Activated gamma-delta T cell treated with anti-CD3 and anti-CD28 coated beads, Interleukin-2, amount 50 U/mL, for 16 hours (primary cell): ENCODE data around the gene PHYHD1.
A peak's percentile ranks its signal among the peaks of the same experiment; 100 is the strongest.
"Not testable (repeated sequence)": the region's sequence is repeated elsewhere in the genome, so short reads cannot be mapped to it uniquely, and the experiment has no call there.

Experiments used
- DNase-seq: peaks from one replicate; pipeline ENCODE4 v3.0.0-alpha.2; 2020; ENCODE audit warnings: low read depth

The PHYHD1 gene

DNA sequence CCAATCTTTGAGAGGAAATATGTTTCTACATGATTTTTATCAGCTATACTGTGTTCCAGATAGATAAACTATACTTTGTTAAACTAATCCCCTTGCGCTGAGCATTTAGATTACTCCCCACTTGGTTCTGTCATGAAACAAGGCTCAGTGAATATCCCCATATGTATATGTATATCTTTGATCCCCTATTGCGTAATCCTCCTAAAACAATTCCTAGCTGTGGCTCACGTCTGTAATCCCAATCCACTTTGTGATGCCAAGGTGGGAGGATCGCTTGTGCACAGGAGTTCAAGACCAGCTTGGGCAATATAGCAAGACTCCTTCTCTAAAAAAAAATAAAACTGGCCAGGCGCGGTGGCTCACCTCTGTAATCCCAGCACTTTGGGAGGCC, 2.7 kb downstream of the PHYHD1 start:
- no peak for DNase-seq

DNA sequence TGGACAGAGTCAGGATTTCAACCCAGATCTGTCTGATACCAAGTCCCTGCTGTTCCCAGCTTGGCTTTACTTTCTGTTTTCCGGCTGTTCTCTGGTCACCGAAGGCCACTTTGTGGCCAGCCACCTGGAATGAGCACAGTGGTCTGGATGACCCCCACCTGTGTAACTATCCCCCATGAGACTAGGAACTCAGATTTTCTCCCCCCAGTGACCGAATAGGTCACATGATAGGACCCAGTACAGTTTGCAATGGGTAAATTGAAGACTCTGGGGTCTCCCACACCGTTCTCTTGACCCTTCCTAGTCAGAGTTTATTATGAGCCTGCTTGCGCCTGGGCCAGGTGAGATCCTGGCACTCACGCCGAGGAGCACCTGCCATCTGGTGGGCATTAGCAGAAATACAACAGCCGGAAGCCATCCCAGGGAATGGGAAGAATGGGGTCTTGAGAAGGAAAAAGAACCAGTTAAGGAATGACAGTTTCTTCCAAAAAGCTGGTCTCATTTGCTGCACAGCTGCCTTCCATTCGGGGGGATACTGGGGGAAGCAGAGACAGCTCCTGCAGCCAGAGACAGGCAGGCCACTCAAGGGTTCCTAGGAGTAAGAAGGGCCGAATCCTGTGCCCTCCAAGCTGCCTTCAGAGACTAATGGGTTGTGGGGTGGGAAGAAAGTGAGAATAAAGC, 7.1 kb downstream of the PHYHD1 start:
- no peak for DNase-seq

DNA sequence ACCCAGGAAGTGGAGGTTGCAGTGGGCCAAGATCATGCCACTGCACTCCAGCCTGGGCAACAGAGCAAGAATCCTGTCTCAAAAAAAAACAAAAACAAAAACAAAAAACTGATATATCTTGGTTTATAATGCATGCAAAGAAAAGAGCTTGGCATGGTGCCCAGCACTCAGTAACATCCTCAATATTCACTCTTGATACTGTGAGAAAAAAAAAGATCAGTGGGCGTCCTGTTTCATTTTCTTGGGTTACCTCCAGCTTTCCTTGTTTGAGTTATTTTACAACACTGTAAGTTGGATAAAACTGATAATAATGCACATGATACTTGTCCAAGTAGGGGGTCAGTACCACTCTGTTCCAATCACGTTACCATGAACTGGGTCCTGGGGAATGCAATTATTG, 7.8 kb downstream of the PHYHD1 start:
- no peak for DNase-seq

DNA sequence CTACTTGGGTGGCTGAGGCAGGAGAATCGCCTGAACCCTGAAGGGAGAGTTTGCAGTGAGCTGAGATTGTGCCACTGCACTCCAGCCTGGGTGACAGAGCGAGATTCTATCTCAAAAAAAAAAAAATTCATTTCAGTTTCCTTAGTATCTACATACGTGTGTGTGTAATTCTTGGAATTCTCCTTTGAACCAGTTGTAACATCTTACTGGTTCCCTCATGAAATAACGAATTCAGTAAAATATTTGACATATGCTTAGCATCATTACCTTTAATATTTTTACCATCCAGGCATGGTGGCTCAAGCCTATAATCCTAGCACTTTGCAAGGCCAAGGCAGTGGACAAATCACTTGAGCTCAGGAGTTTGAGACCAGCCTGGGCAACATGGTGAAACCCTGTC, 8.8 kb downstream of the PHYHD1 start:
- no peak for DNase-seq

DNA sequence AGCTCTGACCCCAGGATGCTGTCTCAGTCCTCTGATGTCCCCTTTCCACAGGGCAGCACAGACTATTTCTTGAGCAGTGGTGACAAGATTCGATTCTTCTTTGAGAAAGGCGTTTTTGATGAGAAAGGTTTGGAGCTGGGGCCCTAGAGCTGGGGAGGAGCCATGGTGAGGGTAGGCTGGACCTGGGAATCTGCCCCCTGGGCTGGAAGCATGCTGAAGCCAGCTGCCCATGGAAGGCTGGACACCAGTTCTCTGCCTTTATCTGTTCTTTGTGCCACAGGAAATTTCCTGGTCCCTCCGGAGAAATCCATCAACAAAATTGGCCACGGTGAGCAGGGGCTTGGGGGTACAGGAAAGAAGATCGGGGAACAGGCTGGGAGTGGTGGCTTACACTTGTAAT, 12.9 kb downstream of the PHYHD1 start:
- DNase-seq: no peak

DNA sequence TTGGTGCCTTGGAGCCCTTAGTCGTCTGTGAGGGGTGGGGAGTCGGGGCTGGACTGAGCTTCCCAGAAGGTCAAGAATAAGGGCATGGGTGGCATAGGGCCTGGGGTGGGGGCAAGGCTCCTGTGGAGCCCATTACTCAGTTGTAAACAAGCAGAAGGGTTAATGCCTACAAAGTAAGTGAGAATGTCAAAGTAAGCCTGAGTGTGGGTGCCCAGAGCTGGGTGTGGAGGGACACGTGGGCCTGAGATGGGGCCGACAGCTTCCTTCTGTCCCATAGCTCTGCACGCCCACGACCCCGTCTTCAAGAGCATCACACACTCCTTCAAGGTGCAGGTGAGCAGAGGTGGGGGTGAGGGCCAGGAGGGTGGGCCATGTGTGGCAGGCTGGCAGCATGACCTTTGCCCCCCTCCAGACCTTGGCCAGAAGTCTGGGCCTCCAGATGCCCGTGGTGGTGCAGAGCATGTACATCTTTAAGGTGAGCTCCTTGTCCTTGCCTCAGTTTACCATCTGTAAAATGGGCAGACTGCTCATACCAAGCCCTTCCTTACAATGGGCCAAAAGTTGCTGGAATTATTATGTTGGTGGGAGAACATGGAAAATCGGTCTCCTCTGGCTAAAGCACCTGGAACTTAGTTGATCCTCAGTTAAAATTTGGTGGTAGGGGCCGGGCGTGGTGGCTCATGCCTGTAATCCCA, 15.5 kb downstream of the PHYHD1 start:
- DNase-seq: no peak

DNA sequence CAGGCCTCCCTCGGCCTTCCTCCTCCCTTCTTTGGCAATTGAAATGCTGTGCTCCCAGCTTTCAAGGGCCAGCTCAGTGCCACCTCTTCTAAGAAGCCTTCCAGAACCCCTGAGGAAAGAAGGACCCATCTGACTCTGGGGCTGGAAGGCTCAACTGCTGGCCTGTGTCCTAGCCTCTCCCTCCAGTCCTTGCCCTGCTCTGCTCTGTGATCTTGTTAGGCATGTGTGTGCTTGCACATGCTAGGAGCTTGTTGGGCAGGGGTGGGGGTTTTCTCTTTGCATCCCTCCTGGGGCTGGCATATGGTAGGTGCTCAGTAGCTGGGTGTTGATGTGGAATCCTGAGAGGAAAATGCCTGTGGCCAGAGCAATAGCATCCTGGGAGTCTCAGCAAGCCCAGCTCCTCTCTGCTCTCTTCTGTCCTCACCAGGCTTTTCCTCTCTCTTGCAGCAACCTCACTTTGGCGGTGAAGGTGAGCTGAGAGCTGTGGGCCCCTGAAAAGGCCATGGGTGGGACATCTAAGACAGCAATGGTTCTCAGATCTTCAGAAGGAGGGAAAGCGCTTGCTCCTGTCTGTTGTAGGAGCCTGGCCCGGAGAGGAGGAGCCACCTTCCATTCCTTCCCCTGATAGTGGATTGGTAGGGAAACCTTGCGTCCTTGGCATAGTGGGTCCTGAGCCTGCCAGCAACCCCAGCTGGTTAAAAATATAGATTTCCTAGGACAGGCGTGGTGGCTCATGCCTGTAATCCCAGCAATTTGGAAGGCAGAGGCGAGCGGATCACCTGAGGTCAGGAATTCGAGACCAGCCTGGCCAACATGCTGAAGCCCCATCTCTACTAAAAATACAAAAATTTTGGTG, 16.8 kb downstream of the PHYHD1 start:
- DNase-seq: no peak

DNA sequence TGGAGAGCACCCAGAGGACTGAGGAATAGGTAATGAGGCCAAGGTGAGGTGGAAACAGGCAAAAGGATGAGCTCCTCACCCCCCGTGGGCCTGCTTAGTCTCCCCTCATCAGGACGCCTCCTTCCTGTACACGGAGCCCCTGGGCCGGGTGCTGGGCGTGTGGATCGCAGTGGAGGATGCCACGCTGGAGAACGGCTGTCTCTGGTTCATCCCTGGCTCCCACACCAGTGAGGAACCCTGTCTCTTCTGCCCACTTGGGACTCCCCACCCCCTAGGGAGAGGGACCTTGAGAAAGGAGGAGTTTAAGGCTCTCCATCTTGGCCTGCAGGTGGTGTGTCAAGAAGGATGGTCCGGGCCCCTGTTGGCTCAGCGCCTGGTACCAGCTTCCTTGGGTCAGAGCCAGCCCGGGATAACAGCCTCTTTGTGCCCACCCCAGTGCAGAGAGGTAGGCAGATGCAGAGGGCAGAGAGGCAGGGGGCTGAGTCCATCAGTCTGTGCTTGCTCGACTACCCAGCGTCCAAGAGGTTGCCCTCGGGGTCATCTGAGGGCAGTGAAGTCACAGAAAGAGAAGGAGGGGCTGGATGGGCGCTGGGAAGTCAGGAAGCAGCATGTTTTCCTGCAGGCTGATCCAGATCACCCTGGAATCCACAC, 19.6 kb downstream of the PHYHD1 start:
- no peak for DNase-seq

DNA sequence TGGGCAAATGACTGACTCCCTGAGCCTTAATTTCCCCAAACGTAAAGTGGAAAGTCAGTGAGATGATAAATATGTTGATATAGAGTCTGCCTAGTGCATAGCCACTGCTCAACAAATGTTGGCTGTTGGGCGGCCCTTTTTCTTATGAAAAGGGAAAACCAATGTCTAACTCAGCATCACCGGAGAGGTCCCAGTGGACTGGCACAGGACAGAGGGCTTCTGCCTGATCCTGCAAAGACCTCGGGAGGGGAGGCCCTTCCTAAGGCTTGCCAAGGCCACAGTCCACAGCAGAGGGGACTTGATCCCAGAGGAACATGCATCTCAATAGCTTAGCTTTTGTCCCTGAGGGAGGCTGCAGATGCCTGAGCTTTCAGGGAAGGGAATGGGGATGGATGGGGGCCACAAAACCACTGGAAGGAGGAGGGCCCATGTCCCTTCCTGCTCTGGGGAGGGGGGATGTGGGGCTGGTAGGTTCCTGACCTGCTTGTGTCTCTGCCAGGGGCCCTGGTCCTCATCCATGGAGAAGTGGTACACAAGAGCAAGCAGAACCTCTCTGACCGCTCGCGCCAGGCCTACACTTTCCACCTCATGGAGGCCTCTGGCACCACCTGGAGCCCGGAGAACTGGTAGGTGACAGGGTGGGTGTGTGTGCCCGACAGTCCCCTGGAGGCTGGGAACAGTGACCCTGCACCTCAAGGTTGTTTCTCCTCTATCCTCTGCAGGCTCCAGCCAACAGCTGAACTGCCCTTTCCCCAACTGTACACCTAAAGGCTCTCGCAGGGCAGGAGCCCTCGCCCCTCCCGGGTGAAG, 20.4 kb downstream of the PHYHD1 start:
- no peak for DNase-seq

DNA sequence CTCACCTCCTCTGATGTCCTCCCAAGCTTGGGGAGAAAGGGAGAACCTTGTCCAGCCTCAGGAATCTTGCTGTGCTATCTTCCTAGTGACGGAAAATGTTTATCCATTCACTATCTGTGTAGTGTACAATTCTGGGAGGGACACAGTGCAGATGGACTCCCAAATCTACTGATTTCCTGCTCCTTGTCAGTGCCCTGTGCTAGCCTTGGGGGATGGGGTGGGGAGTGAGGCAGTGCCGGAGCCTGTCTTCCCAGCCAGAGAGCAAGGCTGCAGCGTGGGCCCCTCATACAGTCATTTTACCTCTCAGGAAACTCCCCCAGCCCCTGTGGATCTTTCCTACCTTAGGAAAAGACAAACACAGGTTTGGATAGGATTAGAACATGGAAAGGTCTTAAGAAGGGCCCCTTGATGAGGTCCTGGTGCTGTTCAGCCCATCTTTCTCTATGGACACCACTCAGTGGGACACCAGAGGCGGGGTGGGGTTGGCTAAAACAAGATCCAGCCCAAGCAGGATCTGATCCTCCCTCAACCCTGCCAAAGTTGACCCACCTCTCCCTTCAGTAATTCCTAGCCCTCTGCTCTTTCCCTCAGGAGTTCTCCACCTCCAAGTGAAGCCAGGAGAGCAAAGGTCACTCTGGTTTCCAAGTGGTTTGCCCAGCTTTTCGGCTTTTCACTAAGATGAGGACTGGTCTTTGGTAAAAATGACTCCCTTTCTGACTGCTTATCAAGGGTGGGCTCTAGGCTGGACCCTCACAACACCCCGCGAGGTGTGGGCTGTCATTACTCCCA, 23.2 kb downstream of the PHYHD1 start:
- DNase-seq: no peak

DNA sequence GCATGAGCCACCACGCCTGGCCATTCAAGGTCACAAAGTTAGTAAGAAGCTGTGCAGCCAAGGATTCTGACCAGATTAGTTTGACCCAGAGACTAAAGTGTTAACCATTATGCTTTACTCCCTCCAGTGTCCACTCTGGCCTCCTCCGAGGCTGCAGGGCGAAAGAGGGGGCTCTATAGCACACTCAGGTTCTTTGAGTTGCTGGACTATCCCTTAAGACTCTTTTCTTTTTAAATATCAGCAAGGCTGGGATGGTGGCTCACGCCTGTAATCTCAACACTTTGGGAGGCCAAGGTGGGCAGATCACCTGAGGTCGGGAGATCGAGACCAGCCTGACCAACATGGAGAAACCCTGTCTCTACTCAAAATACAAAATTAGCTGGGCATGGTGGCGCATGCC, 24.2 kb downstream of the PHYHD1 start:
- DNase-seq: not testable (repeated sequence)

DNA sequence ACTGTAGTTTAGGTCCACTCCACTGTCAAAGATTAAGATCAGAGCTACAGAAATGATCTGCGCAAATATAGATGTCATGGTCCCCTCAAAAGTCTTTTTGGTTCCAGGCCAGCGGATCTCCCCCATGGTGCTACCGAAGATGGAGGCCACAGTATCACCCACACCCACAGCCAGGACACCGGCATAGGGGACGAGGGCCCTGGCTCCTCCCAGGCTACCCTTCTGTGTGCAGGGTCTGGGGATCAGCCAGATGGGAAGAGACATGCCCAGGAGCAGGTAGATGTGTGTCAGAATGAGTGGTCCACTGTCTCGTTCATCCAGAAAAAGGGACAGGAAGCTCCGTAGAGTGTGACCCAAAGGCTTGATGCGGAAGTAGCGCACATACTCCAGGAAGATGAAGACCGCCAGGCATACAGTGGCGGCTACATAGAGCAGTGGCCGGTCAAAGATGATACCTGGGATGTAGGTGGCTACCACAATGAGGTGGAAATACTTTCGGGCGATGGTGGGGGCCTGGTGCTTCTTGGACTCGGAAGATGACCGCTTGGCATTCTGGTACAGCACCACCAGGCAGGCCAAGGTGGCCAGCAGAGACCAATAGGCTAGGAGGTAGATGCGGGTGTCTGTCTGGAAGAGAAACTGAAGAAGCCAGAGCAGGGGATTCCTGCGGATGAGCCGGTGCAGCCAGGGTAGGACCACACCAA, 25.2 kb downstream of the PHYHD1 start:
- DNase-seq: no peak

DNA sequence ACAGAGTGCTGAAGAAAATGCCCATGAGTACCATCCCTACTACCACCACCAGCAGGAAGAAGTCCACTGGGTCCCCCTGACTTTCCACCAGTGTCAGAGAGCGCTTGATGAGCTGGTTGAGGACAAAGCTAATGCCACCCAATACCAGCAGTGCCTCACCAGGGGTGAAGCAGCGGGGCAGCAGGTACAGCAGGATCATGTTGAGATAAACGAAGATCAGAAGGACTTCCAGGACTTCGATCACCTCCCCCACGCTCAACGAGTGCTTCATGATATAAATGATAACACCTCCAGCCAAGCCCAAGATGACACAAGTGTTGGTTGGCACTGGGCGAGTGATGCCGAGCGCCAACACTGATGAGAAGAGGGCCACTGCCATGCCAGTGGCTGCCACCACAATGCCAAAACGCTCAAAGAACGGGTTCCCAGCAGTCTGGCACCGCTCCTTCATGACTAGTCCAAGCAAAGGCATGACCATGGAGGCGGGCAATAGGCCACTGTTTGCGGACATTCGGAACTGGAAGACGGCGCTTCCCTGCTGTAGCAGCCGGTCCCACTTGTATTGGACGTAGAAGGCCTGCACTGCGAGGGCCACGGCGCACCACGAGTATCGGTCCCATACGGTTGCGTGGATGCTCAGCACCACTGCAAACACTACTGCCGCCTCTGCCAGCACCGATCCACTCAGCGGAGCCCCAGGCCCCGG, 25.9 kb downstream of the PHYHD1 start:
- no peak for DNase-seq

DNA sequence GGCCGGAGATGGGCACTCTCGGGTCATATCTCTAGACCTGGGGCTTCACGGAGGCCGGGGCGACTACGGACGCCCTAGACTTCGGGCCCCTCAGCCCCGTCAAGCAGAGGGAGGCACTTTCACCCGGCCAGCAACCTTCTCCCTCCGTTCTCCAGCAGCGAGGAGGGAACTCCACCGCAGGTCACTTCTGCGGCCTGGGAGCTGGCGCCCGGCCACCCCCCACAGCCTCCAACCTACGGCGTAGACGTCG, 26.4 kb downstream of the PHYHD1 start:
- no peak for DNase-seq

DNA sequence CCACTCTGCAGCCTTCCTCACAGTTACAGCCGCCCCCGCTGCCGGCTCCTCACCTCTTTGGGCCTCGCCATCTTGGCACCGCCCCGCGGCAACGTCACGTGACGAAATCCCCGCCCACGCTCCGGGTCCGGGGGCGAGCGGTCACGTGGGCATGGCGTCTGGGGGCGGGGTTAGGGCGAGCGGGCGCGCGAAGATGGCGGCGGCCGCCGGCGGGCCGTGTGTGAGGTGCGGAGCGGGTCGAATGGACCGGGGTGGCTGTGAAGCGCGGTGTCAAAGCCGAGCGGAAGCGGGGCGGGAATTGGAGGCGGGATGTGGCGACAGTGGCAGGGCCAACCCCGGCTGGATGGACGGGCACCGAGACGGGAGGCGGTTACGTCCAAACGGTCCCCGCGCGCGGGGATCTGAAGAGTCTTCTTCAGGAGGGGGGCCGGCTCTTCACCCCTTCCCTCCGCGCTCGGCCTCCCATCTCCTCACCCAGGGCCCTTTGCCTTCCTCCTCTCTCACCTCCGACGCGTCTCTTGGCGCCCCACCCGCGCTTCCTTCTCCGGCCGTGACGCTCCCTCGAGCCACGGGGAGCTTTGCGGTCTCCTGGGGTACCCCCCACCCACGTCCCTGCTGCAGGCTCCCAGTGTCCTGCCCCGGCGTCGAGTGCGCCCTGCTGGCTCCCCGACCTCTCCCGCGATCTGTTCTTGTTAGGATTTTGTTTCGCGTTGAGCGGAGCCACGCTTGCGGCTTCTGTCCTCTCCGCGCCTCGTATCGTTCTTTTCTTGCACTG, 26.9 kb downstream of the PHYHD1 start, which contains the start of the genes DOLK and NUP188:
Gene DOLK (minus strand): TSS at position 77 of the 775 bp plus-strand sequence. CDS start 300 bp downstream, outside the sequence.
Gene NUP188 (plus strand): TSS at position 173 of the 775 bp plus-strand sequence. CDS start 21 bp downstream, at position 194.
- peak; percentile 99 for DNase-seq

DNA sequence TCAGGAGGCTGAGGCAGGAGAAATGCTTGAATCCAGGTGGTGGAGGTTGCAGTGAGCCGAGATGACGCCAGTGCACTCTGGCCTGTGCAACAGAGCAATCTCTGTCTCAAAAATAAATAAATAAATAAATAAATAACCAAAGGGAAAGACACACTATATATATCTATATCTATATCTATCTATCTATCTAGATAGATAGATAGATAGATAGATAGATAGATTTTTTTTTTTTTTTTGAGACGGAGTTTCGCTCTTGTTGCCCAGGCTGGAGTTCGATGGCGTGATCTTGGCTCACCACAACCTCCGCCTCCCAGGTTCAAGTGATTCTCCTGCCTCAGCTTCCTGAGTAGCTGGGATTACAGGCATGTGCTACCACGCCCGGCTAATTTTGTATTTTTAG, 40.6 kb downstream of the PHYHD1 start:
- not testable (repeated sequence) for DNase-seq

DNA sequence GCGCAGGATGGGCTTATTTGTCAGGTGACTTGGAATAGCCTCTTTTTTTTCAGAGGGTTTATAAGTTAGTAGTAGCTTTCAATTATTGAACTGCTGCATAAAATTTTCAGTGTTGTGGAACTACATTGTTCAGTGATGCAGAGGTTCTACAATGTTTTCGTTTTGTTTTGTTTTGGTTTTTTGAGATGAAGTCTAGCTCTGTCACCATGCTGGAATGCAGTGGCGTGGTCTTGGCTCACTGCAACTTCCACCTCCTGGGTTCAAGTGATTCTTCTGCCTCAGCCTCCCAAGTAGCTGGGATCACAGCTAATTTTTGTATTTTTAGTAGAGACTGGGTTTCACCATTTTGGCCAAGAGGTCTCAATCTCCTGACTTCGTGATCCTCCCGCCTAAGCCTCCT, 48.7 kb downstream of the PHYHD1 start:
- DNase-seq: no peak

DNA sequence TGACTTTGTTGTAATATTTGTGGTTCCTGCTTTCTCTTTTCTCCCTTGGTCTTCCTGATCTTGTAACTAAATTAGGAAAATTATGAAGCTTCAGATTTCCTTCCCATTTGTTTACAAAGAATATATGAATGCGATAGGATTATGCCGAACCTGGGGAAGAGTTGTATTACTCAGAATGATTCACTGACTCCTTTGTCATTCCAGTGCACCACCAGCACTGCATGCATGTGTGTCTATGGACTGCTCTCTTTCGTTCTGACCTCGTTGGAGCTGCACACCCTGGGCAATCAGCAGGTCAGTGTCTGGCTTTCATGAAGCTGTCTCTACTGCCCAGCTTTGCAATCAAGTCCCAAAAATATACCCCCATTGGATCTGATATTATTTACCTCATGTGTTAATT, 52.2 kb downstream of the PHYHD1 start:
- no peak for DNase-seq

DNA sequence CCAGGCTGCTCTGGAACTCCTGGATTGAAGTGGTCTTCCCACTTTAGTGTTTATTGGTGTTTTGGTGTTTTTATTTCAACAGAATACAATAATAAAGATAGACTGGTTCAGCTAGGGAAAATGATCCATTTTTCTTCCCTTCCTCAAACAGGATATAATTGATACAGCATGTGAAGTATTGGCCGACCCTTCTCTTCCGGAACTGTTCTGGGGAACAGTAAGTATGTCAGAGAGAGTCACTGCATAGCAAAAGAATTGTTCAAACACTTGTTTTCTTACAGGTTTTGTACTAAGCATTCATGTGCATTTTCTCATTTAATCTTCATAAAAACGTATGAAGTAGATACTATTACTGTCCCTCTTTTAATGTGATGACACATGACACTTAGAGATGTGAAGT, 58.3 kb downstream of the PHYHD1 start:
- DNase-seq: no peak
